ENCODE measurements around the gene GABRB2. TPM values are rescaled to one million over a fixed set of nuclear protein-coding genes. Genes with fewer than 3 reads are reported as not detected.
A peak's percentile ranks its signal among the peaks of the same experiment; 100 is the strongest.

The GABRB2 gene
- total RNA-seq, 2 experiments from 2014 or later = 1.4 to 5.1 TPM

DNA sequence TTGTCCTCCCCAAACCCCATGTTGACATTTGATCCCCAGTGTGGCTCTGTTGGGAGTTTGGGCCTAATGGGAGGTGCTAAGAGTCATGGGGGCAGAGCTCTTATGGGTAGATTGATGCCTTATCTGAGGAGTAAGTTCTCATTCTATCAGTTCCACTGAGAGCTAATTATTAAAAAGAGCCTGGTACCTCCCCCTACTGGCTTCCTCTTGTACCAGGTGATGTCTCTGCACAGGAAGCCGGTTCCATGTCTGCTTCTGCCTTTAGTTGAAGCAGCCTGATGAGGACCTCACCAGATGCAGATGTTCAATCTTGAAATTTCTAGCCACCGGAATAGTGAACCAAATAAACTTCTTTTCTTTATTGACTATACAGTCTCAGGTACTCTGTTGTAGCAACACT, 10.8 kb downstream of the GABRB2 start:
- H3K27ac ChIP-seq (ENCODE audit: low read depth, low read length, poor library complexity, severe bottlenecking) = no peak overlapping the region
- no peaks in the 10 kb centered on the region for H3K36me3 ChIP-seq (ENCODE audit: insufficient read depth, low read length)
- H3K4me3 ChIP-seq (ENCODE audit: low read depth, low read length, poor library complexity, severe bottlenecking) = no peak overlapping the region
- no peak for TF ChIP-seq EZH2phosphoT487 (IDR thresholded peaks at IDR 0.05; ENCODE audit: borderline replicate concordance, low read depth, low read length)
- TF ChIP-seq, protein P1, sequence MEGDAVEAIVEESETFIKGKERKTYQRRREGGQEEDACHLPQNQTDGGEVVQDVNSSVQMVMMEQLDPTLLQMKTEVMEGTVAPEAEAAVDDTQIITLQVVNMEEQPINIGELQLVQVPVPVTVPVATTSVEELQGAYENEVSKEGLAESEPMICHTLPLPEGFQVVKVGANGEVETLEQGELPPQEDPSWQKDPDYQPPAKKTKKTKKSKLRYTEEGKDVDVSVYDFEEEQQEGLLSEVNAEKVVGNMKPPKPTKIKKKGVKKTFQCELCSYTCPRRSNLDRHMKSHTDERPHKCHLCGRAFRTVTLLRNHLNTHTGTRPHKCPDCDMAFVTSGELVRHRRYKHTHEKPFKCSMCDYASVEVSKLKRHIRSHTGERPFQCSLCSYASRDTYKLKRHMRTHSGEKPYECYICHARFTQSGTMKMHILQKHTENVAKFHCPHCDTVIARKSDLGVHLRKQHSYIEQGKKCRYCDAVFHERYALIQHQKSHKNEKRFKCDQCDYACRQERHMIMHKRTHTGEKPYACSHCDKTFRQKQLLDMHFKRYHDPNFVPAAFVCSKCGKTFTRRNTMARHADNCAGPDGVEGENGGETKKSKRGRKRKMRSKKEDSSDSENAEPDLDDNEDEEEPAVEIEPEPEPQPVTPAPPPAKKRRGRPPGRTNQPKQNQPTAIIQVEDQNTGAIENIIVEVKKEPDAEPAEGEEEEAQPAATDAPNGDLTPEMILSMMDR (conservative IDR thresholded peaks at IDR 0.05; ENCODE audit: low read length) = peak; percentile 44
- BruUV-seq (replicated peaks) = no TSS peak
- H3K79me2 ChIP-seq (ENCODE audit: insufficient read depth, low read depth, low read length) = no peaks in the 10 kb centered on the region
- POLR2A ChIA-PET = no interaction called here
- H3K9me2 ChIP-seq (ENCODE audit: insufficient read depth, low read length) = no peaks in the 10 kb centered on the region
- no peaks in the 10 kb centered on the region for H3K4me1 ChIP-seq (ENCODE audit: insufficient read depth, low read length, poor library complexity, severe bottlenecking)
- intact Hi-C loops (cut with micrococcal nuclease; ENCODE audit: unreplicated experiment) = no loop called here
- CTCF ChIA-PET (ENCODE audit: unreplicated experiment) = no interaction called here
- H4K20me1 ChIP-seq (ENCODE audit: insufficient read depth, low read length) = no peaks in the 10 kb centered on the region
- H2AFZ ChIP-seq (ENCODE audit: low read length) = no peak overlapping the region
- H3K9me3 ChIP-seq (ENCODE audit: low read length) = no peaks in the 10 kb centered on the region
- no peak overlapping the region for H3K4me2 ChIP-seq (ENCODE audit: low read length)
- peak; percentile 7 for DNase-seq (ENCODE audit: low spot score)

DNA sequence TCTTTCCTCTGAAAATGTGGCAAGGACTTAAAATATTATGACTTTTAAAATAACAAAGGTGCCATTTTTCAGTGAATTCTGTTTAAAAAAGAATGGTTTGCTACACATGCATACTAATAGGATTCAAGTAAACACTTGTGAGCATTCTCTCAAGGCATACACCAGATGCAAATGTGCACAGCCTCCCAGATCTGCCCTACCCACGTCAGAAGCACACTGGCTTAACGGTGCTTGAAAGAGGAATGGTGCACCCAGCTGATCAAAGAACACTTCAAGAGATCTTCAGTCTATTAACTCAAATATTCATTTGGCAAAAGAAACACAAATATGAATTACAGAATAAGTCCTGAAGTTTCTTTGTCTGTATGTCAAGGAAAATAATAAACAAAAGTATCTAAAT, 15.8 kb downstream of the GABRB2 start:
- no peak overlapping the region for H3K4me3 ChIP-seq (ENCODE audit: low read depth, low read length, poor library complexity, severe bottlenecking)
- H3K9me3 ChIP-seq (ENCODE audit: low read length) = no peaks in the 10 kb centered on the region
- TF ChIP-seq, protein P1 (conservative IDR thresholded peaks at IDR 0.05; ENCODE audit: low read length) = no peak
- no peak for TF ChIP-seq EZH2phosphoT487 (IDR thresholded peaks at IDR 0.05; ENCODE audit: borderline replicate concordance, low read depth, low read length)
- H3K4me2 ChIP-seq (ENCODE audit: low read length) = no peak overlapping the region
- H3K4me1 ChIP-seq (ENCODE audit: insufficient read depth, low read length, poor library complexity, severe bottlenecking) = no peaks in the 10 kb centered on the region
- no peak for DNase-seq (ENCODE audit: low spot score)
- no peak overlapping the region for H3K27ac ChIP-seq (ENCODE audit: low read depth, low read length, poor library complexity, severe bottlenecking)
- ChIA-PET POLR2A (no interaction called here), CTCF (ENCODE audit: unreplicated experiment) (no interaction called here)
- no TSS peak for BruUV-seq (replicated peaks)
- no peaks in the 10 kb centered on the region for H4K20me1 ChIP-seq (ENCODE audit: insufficient read depth, low read length)
- intact Hi-C loops (cut with micrococcal nuclease; ENCODE audit: unreplicated experiment) = no loop called here
- no peaks in the 10 kb centered on the region for H3K36me3 ChIP-seq (ENCODE audit: insufficient read depth, low read length)
- H3K79me2 ChIP-seq (ENCODE audit: insufficient read depth, low read depth, low read length) = no peaks in the 10 kb centered on the region
- no peak overlapping the region for H2AFZ ChIP-seq (ENCODE audit: low read length)
- H3K9me2 ChIP-seq (ENCODE audit: insufficient read depth, low read length) = no peaks in the 10 kb centered on the region

DNA sequence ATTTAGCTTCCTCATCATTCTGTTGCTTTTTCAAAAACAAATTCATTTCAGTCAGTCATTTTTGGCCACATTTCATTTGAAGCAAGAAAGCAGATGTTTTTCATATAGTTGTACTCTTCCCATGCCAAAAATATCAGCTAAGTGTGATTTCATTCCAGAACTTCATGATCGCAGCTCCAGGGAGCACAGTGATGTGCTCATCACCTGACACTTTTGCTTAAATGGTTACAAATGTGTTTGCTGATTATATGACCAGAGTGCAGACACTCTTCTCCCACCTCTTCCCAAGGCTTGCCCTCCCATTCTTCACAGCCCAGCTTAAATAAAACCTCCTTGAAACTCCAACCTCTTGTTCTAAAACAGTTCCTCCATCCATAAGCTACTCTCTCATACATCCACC, 32.6 kb downstream of the GABRB2 start:
- no peak for DNase-seq (ENCODE audit: low spot score)
- Histone ChIP-seq H4K20me1 (ENCODE audit: insufficient read depth, low read length) (no peaks in the 10 kb centered on the region), H3K4me2 (ENCODE audit: low read length) (no peak overlapping the region), H3K4me1 (ENCODE audit: insufficient read depth, low read length, poor library complexity, severe bottlenecking) (no peaks in the 10 kb centered on the region), H3K27ac (ENCODE audit: low read depth, low read length, poor library complexity, severe bottlenecking) (no peak overlapping the region), H3K9me3 (ENCODE audit: low read length) (no peaks in the 10 kb centered on the region), H3K79me2 (ENCODE audit: insufficient read depth, low read depth, low read length) (no peaks in the 10 kb centered on the region), H2AFZ (ENCODE audit: low read length) (no peak overlapping the region), H3K4me3 (ENCODE audit: low read depth, low read length, poor library complexity, severe bottlenecking) (no peak overlapping the region), H3K9me2 (ENCODE audit: insufficient read depth, low read length) (no peaks in the 10 kb centered on the region), H3K36me3 (ENCODE audit: insufficient read depth, low read length) (no peaks in the 10 kb centered on the region)
- no TSS peak for BruUV-seq (replicated peaks)
- no peak for TF ChIP-seq EZH2phosphoT487 (IDR thresholded peaks at IDR 0.05; ENCODE audit: borderline replicate concordance, low read depth, low read length)
- TF ChIP-seq, protein P1 (conservative IDR thresholded peaks at IDR 0.05; ENCODE audit: low read length) = no peak
- intact Hi-C loops (cut with micrococcal nuclease; ENCODE audit: unreplicated experiment) = no loop called here
- ChIA-PET POLR2A (interaction anchor here (0.6 kb wide), 1 partner anchor 1066 kb away, joined by 3 read pairs; no protein-coding TSS in a partner anchor), CTCF (ENCODE audit: unreplicated experiment) (no interaction called here)
